Fibroblast of mammary gland (primary cell): Measurements from ENCODE around the gene KTI12.
A peak's percentile ranks its signal among the peaks of the same experiment; 100 is the strongest.
"Not testable (repeated sequence)": the region's sequence is repeated elsewhere in the genome, so short reads cannot be mapped to it uniquely, and the experiment has no call there.

Experiments
- DNase-seq: peaks from one replicate; pipeline ENCODE4 v3.0.0-alpha.2; 2010; ENCODE audit warnings: low read depth
- H3K4me3 ChIP-seq: 2 replicates; pipeline ENCODE4 v1.5.1; 2011; ENCODE audit warnings: low read depth, mild to moderate bottlenecking, low read length, moderate library complexity; ENCODE audit not compliant: control insufficient read depth
- CTCF ChIP-seq: conservative IDR thresholded peaks from 2 replicates; pipeline ENCODE4 v1.5.1; 2011; ENCODE audit warnings: low read depth, low read length, inconsistent platforms; ENCODE audit not compliant: control insufficient read depth, insufficient read depth

Gene KTI12

GRCh38 chr1:52055866-52056162 is 22.2 kb upstream of the KTI12 start:
- DNase-seq = no peak
- peak overlapping the region; percentile 94 for H3K4me3 ChIP-seq
- TF ChIP-seq CTCF = no peak

- peak within 1 kb of the TSS; percentile 94 for H3K4me3 ChIP-seq
- peak; percentile 90 for DNase-seq
- TF ChIP-seq CTCF = no peak
These were observed 21.7 kb upstream of the KTI12 start, which contains the start of gene TXNDC12 for GRCh38 chr1:52055066-52055865. TSS of gene TXNDC12 (minus strand) at chr1:52055191. CDS start at chr1:52055096, 95 bp downstream.

GRCh38 chr1:52054496-52055065 is 21.0 kb upstream of the KTI12 start:
- no peak for TF ChIP-seq CTCF
- no peak for DNase-seq
- H3K4me3 ChIP-seq = peak overlapping the region; percentile 94

GRCh38 chr1:52053862-52054261 is 20.3 kb upstream of the KTI12 start:
- TF ChIP-seq CTCF = no peak
- DNase-seq = no peak
- peak overlapping the region; percentile 94 for H3K4me3 ChIP-seq

GRCh38 chr1:52049337-52049736 is 15.7 kb upstream of the KTI12 start:
- not testable (repeated sequence) for H3K4me3 ChIP-seq, DNase-seq

GRCh38 chr1:52045666-52046195 is 12.1 kb upstream of the KTI12 start:
- DNase-seq, H3K4me3 ChIP-seq: not testable (repeated sequence)

- no peak for TF ChIP-seq CTCF
- no peak overlapping the region for H3K4me3 ChIP-seq
- no peak for DNase-seq
These were observed 11.6 kb upstream of the KTI12 start for GRCh38 chr1:52045236-52045635.
